Non-pigmented ciliary epithelial cell (primary cell): ENCODE results near the gene PIP5K1C.
"Not testable (repeated sequence)": the region's sequence is repeated elsewhere in the genome, so short reads cannot be mapped to it uniquely, and the experiment has no call there.

Source experiments
- DNase-seq: peaks from one replicate; pipeline ENCODE4 v3.0.0-alpha.2; 2010; ENCODE audit warnings: low read depth

PIP5K1C gene

DNA sequence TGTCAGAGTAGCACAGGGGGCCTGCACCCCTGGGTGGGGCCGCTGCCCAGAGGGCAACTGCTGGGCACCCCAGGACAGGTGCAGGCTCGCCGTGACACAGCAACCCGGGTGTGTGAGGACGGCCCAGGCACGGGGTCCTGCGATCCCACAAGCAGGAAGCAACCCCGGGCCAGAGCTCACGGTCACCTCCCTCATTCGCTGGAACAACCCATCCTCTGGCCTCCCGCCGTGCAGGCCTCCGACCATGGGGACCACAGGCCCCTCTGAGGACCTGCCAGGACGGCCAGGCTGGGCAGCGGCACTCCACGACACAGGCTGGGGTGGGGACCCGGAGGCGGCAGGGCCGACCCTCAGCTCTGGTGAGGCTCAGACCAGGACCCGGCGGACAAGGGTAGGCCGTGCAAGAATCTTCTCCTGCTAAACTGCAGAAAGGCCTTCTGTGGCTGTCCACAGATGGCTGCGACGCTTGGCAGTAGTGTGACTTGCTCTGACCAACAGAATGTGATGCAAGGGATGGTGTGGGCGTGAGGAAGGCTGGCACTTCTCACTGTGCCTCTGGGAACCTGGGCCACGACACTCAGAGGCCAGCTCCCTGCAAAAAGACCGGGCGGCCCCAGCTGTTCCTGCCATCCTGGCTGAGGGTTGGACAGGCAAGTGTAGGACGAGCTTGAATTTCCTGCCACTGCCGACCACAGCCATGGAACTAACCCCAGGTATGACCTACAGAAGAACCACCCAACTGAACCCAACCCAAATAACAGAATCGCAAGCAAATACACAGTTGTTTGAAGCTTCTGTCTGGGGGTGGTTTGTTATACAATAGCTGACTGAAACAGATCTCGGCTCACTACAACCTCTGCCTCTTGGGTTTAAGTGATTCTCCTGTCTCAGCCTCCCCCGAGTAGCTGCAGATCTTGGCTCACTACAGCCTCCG, 26.5 kb downstream of the PIP5K1C start:
- no peak for DNase-seq

DNA sequence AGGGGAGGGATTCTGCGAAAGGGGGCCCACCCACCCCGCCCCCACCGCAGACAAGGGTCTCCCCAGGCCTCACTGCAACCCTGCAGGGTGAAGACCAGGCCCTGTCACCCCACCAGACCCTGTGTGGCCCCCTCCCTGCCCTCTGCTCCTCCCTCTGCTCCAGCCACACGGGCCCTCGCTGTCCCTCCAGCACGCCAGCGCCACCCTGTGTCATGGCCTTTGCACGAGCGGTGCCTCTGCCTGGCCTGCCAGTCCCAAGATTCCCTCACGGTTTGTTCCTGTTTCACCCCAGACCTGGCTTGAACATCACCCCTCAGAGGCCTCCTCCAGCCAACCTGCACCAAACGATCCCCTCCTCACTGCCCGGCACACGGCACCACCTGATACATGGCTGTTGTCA, 27.3 kb downstream of the PIP5K1C start:
- no peak for DNase-seq

DNA sequence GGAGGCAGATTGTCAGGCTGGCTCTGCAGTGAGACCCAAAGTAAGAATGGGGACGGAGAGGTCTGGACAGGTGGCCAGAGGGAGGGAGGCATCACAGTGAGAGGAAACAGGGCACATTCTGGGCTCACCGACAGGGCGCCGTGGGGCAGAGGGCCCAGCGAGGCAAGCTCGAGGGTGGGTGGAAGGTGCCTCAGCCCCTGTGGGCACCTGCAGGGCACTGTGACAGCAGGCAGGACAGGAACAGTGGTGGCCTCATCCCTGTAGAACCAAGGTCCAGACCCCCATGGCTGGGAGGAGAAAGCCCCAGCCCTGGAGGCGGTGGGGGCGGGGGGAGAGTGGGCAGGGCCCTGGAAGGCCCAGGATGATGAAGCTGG, 27.7 kb downstream of the PIP5K1C start:
- no peak for DNase-seq

DNA sequence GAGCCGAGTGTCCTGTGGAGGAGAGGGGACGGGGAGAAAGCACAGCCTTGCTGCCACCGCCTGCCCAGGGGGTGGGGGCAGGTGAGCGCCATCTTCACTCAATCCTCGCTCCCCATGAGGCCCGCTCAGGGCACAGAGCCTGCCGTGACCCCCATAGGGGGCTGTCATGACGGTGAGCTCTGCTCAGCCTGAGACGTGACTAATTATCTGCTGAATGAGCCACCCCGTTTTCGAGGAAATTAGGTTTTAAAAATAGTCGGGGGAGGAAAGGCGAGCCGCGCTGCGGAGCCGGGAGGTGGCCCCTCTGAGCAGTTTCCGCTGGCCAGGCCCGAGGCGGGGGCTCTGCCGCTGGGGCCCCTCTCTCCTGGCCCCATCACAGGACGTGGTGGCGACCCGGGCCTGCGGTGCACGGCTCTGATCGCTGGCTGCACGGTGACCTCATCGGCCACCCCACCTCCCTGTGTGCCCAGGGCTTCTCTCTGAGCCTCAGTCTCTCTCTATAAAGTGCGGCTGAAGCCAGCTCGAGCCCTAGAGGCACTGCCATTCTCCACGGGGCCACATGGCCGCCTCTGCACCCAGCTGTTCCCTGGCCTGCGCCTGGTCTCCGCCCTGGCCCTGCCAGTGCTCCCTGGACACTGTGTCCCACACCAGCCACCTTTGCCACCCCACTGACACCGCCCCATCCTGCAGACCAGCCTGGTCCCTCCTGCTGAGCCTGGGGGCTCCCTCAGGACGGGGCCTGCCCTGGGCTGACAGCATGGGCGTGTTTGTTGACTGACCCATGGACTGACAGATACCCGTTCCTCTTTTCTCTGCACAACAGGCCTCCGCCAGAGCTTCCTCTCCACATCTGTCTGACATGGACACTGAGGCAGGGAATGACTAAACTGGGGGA, 28.3 kb downstream of the PIP5K1C start:
- DNase-seq = no peak

DNA sequence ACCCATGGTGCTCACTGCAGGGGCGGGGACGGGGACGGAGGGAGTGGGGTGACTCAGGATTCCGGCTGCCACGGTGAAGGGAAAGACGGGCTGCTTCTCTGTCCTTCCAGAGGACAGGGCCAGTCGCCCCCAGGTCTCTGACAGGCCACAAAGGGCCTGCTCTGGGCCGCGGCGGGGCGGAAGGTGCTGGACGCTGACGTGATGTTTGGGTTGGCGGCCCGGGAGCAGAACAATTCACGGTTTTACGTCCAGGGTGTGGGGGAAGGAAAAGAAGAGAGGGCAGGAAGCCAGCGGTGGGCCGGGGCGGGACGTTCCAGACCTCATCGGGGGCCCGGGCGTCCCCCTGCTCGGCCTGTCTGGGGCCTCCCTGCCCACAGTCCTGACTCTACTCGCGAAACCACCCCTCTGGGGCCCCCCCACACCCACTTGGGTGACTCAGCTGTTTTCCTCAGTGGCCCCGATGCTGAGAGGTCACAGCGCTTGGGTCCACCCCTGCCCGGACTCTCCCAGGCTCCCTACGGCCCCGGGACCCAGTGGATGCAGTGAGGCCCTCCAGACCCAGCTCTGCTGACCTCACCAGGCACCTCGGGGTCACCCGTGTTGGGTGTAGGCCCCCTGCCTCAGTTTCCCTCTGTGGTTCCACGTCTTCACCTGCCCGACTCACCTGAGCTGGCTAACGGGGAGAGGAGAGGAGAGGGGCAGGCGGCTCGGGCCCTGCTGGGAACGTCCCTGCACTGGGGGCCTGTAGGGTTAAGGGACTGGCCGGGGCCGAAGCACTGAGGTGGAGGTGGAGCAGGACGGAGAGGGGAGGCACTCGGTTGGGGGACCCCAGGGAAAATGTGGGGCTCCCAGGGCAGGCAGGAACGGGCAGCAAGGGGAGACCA, 29.2 kb downstream of the PIP5K1C start:
- no peak for DNase-seq

DNA sequence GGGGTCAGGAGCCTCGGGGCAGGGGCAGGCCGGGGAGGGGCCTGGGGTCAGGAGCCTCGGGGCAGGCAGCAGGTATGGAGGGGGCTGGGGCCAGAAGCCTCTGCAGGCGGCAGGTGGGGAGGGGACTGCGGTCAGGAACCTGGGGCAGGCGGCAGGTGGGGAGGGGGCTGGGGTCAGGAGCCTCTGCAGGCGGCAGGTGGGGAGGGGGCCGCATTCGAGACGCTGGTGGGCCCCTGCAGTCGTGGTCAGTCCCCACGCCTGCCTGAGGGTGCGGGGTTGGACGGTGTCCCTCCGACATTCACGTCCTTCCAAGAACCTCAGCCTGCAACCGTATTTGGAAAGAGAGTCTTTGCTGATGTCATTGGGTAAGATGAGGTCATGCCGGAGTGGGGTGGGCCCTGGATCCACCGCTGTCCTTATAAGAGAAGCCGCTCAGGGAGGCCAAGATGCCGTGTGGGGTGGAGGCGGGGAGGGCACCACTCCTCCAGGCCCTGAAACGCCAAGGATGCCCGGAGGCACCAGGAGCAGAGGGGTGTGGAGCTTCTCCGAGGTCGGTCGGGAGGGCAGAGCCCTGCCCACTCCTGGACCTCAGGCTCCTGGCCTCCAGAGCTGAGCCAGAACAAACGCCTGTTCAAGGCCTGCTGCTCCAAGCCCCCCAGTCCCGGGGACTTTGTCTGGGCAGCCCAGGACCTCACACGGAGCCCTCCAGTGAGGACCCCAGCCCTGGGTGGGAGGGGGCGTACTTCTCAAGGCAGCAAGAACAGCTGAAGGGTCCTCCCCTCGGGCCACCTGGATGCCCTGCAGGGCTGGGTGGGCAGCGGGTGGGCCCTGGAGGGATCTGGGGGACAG, 30.1 kb downstream of the PIP5K1C start:
- no peak for DNase-seq

DNA sequence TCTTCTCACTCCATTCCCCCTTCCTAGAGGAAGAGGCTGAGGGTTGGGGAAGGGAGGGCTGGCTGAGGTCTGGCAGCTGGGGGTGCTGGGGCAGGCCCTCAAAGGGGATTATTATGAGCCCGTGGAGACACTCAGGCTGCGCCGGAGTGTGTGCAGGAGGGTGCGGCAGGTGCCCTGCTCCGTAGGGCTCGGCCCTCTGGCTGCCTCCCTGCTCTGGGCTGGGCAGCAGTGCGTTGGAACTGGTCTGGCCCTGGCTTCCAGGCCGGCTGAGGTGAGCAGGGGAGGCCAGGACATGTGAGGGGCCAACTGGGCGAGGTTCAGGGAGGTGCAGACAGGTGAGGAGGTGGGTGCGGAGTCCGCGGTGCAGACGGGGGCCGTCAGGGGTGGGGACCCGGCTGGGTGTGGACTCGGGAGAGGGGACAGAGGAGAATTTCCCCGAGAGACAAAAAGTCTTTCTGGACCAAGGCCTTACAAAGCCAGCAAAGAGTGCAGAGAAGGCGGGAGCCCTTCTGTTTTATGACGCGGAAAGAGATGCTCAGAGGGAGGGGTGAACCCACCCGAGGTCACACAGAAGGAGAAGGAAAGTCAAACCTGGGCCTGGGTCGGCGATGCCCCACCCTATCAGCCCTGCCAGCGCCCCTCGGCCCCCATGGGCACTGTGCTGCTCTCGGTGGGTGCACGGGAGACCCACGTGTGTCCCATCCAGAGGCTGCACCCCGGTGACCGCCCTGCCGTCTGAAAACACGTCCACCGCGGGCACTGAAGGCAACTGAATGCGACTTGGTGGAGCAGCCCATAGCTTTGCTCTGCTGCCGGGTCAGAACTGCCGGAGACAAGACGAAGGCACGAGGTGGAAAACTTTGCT, 31.0 kb downstream of the PIP5K1C start:
- no peak for DNase-seq

DNA sequence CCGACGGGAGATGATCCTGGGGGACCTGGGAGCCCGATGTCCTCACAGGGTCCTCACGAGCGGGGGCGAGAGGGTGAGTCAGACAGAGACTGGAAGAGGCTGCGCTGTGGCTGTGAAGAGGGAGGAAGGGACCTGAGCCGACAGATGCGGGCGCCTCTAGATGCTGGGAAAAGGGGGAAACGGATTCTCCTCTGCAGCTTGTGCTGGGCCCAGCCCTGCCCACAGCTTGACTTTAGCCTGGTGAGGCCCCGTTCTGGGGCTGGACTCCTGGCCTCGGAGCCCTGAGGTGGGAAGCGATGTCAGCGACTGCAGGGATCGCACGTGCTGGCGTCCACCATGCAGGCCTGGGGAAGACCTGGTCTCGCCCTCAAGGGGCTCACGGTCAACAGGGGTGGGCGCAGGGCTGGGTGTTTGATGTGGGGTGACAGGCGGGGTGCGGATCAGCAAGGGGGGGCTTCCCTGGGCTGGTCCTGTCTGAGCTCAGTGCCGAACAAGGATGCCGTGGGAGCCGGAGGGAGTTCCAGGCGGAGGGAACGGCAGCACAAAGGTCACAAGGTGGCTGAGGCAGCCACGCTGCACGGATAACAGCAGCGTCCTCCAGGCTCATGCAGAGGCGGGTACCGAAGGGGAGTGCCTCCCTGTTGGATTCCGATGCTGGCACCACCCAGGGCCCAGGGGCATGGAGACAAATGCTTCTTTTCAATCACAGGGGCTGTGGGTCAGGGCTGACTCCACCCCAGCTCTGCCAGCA, 31.8 kb downstream of the PIP5K1C start:
- no peak for DNase-seq

DNA sequence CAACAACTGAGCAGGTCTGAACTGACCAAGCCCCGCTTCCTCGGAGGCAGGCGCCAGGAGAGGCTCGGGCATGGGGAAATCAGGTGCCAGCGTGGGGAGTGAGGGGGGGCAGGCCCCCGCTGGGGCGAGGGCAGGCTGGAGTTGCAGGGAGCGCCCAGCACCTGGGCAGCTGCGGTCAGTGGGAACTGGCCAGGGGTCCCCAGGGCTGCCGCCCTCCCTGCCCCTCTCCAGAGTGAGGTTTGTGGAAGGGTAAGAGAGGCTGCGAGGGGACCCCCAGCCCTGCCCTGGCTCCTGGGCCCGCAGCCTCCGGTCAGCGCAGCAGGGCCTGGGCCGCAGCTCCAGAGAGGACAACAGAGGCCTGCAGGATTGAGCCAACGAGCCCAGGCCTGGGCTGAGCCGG, 32.5 kb downstream of the PIP5K1C start:
- no peak for DNase-seq

DNA sequence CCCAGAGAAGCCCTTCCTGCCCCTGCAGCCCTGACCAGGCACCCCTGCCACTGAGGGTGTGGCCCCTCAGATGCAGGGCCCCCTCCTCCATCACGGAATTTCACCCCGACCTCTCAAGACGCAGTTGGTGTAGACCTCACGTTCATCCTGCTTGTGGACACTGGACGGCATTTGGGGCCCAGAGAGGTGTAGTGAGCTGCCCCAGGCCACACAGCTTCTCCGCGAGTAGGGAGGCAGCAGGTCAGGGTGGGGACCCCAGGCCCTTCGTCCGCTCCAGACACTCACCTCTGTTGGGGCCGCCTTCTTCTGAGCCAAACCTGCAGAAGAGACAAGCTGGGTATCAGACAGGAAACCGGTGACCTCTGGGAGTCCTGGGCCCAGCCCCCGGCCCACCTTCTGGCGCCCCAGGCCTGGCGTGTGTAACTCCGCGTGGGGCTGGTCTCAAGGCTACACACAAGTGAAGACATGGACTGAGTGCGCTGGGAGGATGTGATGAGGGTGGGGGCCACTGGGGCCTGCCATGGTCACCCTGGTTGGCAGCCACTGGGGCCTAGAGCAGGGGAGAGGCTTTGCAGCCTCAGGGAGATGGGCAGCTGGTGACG, 33.1 kb downstream of the PIP5K1C start:
- DNase-seq = no peak

DNA sequence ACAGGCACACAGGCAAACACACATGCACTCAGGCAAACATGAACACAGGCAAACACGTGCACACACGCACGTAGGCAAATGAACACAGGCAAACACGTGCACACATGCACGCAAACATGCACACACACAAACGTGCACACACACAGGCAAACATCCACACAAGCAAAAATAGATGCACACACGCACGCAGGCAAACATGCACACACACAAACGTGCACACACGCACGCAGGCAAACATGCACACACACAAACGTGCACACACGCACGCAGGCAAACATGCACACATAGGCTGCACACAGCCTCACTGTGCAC, 33.8 kb downstream of the PIP5K1C start:
- not testable (repeated sequence) for DNase-seq

DNA sequence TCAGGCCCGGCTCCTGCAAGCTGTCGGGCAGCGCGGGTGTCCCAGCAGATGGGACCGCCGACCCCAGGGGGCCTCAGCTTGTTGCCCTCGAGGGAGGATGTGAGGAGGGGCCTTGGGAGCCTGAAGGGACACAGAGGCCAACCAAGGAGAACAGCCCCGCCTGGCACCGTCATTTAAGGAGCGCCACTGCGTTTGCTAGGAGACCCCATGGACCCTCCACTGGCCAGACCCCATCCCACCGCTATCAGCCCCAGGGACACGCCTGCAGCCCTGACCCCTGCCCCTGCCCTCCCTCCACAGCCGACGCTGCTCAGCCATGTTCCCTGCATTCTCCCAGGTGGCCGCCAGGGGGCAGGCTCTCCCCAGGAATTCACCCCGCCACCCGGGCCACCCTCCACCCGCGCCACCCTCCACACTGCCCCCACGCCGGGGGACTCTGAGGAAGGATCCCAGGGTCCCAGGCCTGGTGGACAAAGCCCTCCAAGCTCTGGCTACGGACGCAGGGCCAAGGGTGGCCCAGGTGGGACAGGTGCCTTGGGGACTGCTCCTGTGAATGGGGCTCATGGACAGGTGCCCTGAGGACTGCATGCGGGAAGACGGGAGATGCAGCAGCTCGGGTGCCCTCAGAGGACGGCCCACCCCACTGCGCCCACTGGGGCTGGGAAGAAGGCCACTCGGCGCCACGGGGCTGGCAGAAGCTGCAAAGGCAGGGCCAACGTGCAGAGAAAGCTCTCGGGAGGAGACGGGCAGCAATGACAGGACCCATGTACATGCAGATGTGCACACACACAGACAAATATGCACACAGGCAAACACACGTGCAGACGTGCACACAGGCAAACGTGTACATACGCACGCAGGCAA, 34.4 kb downstream of the PIP5K1C start:
- no peak for DNase-seq

DNA sequence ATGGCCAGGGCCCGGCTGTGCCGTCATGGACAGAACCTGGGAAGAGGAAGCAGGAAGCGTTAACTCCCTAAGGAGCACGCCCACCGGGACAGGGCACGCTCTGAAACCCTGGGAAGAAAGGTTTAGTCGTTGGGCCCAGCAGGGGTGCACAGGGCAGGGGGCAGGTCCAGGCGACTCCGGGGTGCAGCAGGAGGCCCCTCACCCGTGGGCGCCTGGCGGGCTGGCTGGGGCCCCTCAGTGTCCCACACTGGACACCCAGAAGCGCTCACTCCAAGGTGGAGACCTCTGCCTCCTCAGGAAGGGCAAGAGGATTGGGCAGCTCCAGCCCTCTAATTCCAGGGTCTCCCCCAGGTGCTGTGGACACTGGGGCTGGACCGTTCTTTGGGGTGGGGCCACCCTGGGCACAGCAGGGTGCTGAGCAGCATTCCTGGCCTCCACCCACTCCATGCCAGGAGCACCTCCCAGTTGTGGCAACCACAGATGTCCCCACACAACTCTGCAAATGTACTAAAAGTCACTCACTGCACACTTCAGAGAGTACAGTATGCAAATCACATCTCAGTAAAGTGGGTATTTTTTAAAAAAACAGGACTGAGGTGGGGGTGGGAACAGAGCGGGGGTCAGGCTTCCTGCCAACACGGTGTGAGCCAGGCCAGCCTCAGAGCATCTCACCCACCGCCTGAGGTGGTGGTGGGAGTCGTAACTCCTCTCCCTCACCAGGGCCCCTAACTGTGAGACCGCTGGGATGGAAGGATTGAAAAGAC, 35.2 kb downstream of the PIP5K1C start:
- no peak for DNase-seq

DNA sequence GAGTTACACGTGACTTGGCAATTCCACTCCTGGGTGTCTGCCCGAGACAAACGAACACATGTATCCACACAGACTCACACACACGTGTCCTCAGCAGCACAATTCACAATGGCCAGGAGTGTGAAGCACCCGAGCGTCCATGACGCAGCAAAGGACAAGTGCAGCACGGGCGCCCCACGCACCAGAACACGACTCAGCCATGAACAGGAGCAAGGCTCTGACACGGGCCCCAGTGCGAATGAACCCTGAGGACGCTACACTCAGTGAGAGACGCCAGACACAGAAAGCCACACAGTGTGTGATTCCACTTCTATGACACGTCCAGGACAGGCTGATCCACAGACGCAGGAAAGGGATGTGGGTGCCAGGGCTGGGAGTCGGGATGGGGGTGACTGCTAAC, 36.4 kb downstream of the PIP5K1C start:
- DNase-seq = no peak

DNA sequence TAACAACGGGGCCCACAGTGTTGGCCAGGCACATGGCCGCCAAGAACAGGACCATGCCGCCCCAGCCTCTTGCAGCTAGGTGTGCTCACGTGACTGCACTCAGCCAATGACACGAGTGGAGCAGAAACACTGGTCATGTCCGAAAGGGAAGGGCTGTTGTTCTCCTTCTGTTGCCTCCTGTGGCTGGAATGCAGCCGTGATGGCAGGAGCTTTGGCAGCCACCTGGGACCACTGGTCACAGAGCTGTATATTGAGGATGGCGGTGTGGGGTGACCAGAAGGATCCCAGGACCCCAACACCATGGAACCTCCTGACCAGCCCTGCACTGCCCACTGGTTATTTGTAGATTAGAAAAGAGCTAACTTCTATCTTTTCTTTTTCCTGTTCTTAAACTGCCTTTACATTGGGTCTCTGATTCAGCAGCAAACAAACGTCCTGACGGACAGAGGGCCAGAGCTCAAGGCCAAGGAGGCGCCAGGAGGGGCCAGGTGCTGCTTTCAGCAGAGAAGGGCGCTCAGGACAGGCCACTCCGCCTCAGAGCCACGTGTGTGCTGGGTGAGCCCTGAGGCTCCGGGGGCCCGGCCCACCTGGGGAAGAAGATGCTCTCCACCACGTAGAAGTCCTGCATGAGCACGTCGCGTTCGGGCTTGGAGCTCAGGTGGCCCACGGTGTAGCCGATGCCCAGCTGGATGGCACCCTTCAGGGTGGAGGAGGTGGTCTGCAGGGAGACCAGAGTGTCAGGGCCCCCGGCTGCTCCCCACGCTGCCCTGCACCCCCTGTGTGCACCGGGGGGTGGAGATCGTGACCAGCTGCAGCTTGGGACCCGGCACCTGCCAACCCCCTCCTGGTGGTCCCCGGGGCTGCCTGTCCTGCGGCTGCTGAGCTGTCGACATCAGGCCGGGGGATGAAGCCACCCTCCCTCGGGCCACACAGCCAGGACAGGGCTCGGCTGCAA, 38.7 kb downstream of the PIP5K1C start:
- no peak for DNase-seq
